ENCODE measurements around the gene MANBA.
A peak's percentile ranks its signal among the peaks of the same experiment; 100 is the strongest.
"Not testable (repeated sequence)": the region's sequence is repeated elsewhere in the genome, so short reads cannot be mapped to it uniquely, and the experiment has no call there.

The MANBA gene

GRCh38 chr4:102718833-102719575, 41.8 kb downstream of the MANBA start:
- DNase-seq = not testable (repeated sequence)

DNA sequence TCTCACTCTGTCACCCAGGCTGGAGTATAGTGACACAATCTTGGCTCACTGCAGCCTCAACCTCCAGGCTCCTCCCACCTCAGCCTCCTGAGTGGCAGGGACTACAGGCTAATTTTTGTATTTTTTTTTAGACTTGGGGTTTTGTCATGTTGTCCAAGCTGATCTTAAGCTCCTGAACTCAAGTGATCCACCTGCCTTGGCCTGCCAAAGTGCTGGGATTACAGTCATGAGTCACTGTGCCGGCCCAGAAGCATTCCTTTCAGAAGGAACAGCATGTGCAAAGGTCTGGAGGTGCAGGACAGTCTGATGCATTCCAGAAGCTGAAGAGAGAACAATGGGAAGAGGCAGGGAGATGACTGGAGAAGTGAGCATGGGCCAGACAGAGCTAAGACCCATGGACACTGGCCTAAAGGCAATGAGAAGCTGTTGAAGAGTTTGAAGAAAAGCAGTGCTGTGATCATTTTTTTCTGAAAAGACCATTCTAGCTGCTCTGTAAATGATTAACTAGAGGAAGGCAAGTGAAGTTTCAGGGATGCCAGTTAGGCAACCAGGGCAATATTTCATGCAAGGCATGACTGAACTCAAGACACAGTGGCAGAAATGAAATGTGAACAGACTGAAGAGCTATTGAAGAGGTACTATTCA, 43.2 kb downstream of the MANBA start:
- no peak for DNase-seq

DNA sequence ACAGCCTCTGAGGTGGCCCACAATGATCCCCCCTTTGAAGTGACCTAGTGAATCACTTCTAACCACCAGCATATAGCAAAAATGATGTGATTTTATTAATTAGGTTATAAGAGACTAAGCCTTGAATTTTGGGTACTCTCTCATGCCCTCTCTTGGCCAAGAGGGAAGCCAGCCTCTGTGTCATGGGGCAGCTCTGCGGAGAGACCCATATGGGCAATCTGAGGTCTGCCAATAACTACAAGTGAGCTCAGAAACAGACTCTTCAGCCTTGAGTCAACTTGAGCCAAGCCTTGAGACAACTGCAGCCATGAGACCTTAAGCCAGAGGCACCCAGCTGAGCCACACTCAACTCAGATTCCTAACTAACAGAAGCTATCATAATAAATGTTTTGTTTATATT, 45.7 kb downstream of the MANBA start:
- no peak for DNase-seq

- not testable (repeated sequence) for DNase-seq
These were observed 47.0 kb downstream of the MANBA start for GRCh38 chr4:102713774-102714173.

DNA sequence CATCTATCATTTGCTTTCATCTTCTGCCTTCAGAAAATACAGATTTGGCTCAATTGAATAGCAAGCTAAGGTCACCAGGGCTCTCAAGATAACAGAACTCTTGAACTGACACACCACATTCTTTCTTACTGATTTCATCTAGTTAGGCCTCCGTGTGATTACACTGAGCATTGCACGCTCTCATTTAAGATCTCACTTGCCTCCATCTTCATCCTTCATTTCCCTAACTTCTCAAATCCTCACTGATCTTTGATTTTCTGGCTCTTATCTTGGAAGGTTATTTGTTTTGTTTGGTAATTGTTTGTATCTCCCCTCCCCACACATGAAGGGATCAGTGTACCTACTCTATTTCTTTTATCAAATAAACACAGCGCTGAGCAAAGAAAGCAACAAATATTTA, 47.7 kb downstream of the MANBA start:
- no peak for DNase-seq

DNA sequence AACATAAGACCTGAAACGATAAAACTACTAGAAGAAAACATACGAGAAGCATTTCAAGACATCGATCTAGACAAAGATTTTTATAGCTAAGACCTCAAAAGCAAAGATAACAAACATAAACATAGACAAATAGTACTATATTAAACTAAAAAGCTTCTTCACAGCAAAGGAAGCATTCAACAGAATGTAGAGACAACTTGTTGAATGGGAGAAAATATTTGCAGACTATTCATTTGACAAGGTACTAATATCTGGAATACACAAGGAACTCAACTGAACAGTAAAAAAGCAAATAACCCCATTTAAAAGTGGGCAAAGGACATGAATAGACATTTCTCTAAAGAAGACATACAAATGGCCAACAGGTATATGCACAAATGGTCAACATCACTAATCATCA, 49.8 kb downstream of the MANBA start:
- DNase-seq = no peak

GRCh38 chr4:102709060-102709459, 51.7 kb downstream of the MANBA start:
- not testable (repeated sequence) for DNase-seq

- no peak for DNase-seq
These were observed 53.6 kb downstream of the MANBA start for GRCh38 chr4:102707150-102707549.

GRCh38 chr4:102705391-102705935, 55.3 kb downstream of the MANBA start:
- DNase-seq = no peak

- no peak for DNase-seq
These were observed 64.0 kb downstream of the MANBA start for GRCh38 chr4:102696758-102697157.

DNA sequence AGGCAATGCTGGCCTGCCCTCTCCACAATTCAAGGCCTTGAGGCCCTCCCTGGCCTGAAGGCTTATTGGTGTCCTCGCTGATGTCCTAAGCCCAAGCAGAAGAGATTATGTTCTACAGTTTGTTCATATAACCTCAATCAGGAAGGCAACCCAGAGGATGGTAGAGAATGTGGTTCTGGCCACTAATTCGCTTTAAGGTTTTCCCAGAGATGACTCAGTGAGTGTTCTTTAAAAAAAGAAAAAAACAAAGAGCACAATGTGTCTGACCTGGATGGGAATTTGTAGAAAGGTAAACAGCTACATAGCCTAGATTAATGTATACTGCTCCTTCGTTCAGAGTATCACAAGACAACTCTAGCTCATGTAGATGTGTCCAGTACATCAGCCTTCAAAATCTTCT, 66.0 kb downstream of the MANBA start:
- no peak for DNase-seq

- DNase-seq = peak; percentile 54
These were observed 66.9 kb downstream of the MANBA start for GRCh38 chr4:102693861-102694260.

DNA sequence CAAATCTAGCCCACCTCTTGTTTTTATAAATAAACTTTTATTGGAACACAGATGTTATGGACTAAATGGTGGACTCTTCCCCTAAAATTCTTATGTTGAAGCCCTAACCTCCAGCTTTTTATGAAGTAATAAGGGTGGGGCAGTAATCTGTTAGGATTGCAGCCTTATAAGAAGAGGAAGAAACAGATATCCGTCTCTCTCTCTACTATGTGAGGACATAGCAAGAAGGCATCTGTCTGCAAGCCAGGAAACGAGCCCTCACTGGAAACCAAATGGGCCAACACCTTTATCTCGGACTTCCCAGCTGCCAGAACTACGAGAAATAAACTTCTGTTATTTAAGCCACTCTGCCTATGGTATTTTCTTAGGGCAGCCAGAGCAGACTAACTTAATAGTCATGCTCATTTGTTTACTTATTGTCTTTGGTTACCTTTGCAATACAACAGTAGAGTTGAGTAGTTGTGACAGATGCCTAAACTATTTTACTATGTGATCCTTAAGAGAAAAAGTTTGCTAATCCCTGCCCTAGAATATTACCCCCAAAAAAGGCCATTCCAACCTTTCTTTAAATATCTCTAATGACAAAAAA, 67.4 kb downstream of the MANBA start:
- DNase-seq = peak; percentile 79

DNA sequence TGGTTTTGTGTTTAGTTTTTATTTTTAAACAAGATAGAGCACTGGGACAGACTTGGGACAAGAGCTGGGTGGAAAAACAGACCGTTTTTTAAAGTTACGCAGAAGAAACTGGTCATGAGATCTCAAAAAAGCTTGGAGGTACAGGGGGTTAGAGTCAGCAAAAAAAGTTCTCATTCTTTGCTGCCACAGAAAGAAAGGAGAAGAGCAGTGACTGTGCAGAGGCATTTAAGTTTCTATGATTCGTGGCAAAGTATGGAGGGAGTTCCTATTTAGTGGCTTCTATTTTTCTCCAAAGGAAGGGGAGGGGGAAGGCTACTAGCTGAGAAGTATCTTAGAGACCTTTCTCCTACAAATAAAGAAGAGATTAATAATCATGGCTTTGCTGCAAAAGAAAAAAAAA, 68.3 kb downstream of the MANBA start:
- peak; percentile 24 for DNase-seq

- DNase-seq = peak; percentile 72
These were observed 72.8 kb downstream of the MANBA start for GRCh38 chr4:102687982-102688433.

DNA sequence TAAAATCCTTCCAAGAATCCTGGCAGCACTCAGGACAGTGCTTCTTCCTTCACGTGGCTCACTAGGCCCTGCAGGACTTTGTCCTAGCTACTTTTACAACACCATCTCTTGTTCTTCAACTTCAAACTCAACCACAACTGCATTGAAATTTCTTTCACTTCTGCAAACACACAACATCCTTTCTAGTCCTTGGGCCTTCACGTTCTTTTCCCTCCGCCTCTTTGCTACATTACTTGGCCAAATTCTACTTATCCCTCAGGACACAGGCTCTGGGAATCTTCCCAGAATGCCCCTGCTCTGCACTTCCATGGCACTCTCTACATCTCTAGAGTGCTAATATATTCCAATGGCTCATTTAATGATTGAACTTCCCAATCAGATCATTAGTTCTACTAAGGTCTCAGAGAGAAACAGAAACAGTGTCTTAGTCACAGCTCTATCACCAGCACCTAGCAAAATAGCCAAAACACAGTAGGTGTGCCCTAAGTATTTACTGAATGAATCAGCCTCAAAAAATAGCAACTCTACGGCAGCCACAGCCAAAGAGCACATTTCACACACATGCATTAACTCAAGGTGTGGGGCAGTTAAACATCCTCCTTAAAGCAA, 73.3 kb downstream of the MANBA start:
- peak; percentile 62 for DNase-seq

- DNase-seq = no peak
These were observed 75.0 kb downstream of the MANBA start for GRCh38 chr4:102685768-102686167.

DNA sequence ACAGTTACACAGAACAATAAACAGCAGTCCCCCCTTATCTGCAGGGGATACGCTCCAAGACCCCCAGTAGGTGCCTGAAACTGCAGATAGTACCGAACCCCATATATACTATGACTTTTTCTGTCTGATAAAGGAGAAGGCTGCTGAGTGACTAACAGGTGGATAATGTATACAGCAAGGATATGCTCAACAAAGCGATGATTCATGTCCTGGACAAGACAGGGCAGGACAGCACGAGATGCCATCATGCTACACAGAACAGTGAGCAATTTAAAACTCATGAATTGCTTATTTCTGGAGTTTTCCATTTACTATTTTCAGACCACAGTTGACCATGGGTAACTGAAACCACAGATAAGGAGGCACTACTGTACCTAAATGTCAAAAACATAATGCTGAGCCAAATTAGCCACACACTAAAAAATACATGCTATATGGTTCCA, 76.1 kb downstream of the MANBA start:
- peak; percentile 49 for DNase-seq

DNA sequence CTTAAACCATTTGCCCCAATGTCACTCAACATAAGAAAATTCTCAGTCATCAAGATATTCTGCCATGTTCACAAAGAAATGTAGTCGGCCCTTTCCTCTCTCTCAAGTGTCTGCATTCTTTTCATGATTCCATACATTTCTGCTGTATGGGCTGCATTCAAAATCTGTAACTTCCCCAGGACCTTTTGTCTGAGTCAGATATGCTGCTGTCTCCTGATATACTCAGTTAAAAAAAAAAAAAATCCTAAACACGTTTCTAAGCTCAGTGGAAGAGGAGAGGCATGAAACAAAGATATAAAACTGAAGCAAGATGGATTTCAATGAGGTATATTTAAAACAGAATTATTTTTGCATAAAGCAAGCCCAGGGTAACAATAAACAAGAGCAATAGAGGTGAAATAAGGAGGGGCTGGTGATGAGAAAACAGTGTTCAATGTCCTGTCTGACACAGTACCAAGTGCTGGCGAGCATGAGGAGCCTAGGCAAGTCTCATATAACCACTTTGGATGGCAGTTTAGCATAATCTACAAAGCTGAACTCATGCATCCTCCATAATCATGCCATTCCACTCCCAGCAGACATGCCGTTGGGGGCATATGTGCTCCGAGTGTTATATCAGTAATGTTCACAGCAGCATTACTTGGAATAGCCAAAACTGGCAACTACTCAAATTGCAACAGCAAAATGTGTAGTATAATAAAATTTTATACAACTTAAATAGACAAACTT, 76.7 kb downstream of the MANBA start:
- no peak for DNase-seq

GRCh38 chr4:102678695-102679335, 82.0 kb downstream of the MANBA start:
- no peak for DNase-seq

DNA sequence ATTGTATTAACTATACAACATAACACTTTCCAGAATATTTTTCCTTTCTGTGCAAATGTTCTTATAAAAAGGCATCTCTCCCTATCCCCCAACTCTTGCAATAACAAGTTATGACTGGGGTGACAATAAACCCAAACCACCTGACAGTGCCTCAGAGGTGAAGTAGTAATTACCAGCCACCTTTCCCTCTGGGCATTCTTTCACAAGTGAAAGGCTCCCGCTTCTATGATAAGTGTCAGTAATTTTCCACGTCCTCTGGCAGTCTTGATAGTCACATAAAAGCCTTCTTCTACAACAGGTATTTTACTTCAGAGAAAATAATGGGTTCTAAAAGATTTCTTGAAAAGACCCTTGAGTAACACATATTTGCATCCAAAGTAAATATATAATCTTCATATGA, 82.7 kb downstream of the MANBA start:
- no peak for DNase-seq

GRCh38 chr4:102675141-102675540, 85.6 kb downstream of the MANBA start:
- no peak for DNase-seq

Measured in inflammatory macrophage treated with lipopolysaccharide for 4 hours (primary cell).